PC-3 (cell line): ENCODE results near the gene BMPR1A. TPM values are rescaled to one million over a fixed set of nuclear protein-coding genes. Genes with fewer than 3 reads are reported as not detected.

ENCODE experiments used
- ATAC-seq: fragments of 200-7000 bp; cut with Tn5 transposase; 2 replicates; pipeline ENCODE4 v1.9.1; 2020; ENCODE audit warnings: mild to moderate bottlenecking, moderate library complexity
- BruUV-seq: library from RNA; stranded (reverse); fragments of 400-500 nt; replicated peaks from 2 replicates; lab custom pipeline; 2021; lab: Mats Ljungman, UMichigan
- CTCF ChIA-PET: fragments of 300-600 bp; sonication (Branson Sonifier 250); formaldehyde crosslinking; loops from one replicate; lab custom pipeline; 2022; ENCODE audit warnings: antibody characterized with exemption; lab: Charles Lee
- POLR2A ChIA-PET: fragments of 300-600 bp; sonication (Branson Sonifier 250); formaldehyde crosslinking; loops from one replicate; lab custom pipeline; 2022; ENCODE audit warnings: antibody characterized with exemption; ENCODE audit not compliant: unreplicated experiment; lab: Charles Lee
- DNase-seq: peaks from one replicate; pipeline ENCODE4 v3.0.0-alpha.2; 2015
- H2AFZ ChIP-seq: fragments of 300-600 bp; sonication (generic); 2 replicates; pipeline ENCODE4 v1.6.0; 2016; ENCODE audit warnings: antibody characterized with exemption, low read length
- H3F3A ChIP-seq: fragments of 300-600 bp; sonication (generic); one replicate; pipeline ENCODE4 v1.6.0; 2017; ENCODE audit warnings: antibody characterized with exemption, low read length, control low read depth, mild to moderate bottlenecking; ENCODE audit not compliant: unreplicated experiment
- H3K27ac ChIP-seq: fragments of 300-600 bp; sonication (generic); 2 replicates; pipeline ENCODE4 v1.5.1; 2016; ENCODE audit warnings: mild to moderate bottlenecking, low read length
- H3K27me3 ChIP-seq: fragments of 300-600 bp; sonication (generic); 2 replicates; pipeline ENCODE4 v1.6.1; 2016; ENCODE audit warnings: low read length, mixed read lengths
- H3K36me3 ChIP-seq: fragments of 300-600 bp; sonication (generic); 2 replicates; pipeline ENCODE4 v1.6.1; 2016; ENCODE audit warnings: low read depth, mixed run types, low read length, mixed read lengths
- H3K4me1 ChIP-seq: fragments of 300-600 bp; sonication (generic); 2 replicates; pipeline ENCODE4 v1.5.1; 2016; ENCODE audit warnings: low read length; ENCODE audit not compliant: insufficient read depth
- H3K4me2 ChIP-seq: fragments of 300-600 bp; sonication (generic); 2 replicates; pipeline ENCODE4 v1.6.0; 2016; ENCODE audit warnings: low read length
- H3K4me3 ChIP-seq: fragments of 300-600 bp; sonication (generic); 2 replicates; pipeline ENCODE4 v1.5.1; 2016; ENCODE audit warnings: mild to moderate bottlenecking, low read length, mixed read lengths
- H3K79me2 ChIP-seq: fragments of 300-600 bp; sonication (generic); 2 replicates; pipeline ENCODE4 v1.6.1; 2017; ENCODE audit warnings: low read length, mixed read lengths
- H3K9ac ChIP-seq: fragments of 300-600 bp; sonication (generic); 2 replicates; pipeline ENCODE4 v1.6.0; 2016; ENCODE audit warnings: mild to moderate bottlenecking, low read length
- H3K9me2 ChIP-seq: fragments of 300-600 bp; sonication (generic); replicated peaks from 2 replicates; pipeline ENCODE4 v1.6.1; 2016; ENCODE audit warnings: mixed run types, low read length, mixed read lengths
- H3K9me3 ChIP-seq: fragments of 300-600 bp; sonication (generic); 2 replicates; pipeline ENCODE4 v1.6.1; 2016; ENCODE audit warnings: low read length, mixed read lengths
- H4K20me1 ChIP-seq: fragments of 300-600 bp; sonication (generic); 2 replicates; pipeline ENCODE4 v1.6.1; 2016; ENCODE audit warnings: low read length, mixed read lengths
- CTCF ChIP-seq: fragments of 300-600 bp; sonication (generic); conservative IDR thresholded peaks from 2 replicates; pipeline ENCODE4 v1.5.1; 2017; ENCODE audit warnings: antibody characterized with exemption, low read depth, mild to moderate bottlenecking, low read length
- EZH2 ChIP-seq: fragments of 300-600 bp; sonication (generic); IDR thresholded peaks from one replicate; pipeline ENCODE4 v1.6.1; 2017; ENCODE audit warnings: antibody characterized with exemption, mild to moderate bottlenecking, low read length; ENCODE audit not compliant: unreplicated experiment
- EZH2phosphoT487 ChIP-seq: fragments of 300-600 bp; sonication (generic); IDR thresholded peaks from 2 replicates; pipeline ENCODE4 v1.6.1; 2018; ENCODE audit warnings: mild to moderate bottlenecking, antibody characterized with exemption, low read length, borderline replicate concordance
- intact Hi-C: fragments of 100-400 bp; cut with micrococcal nuclease; formaldehyde crosslinking; loops from 2 replicates; pipeline ENCODE4 v1.9.0; 2023
- total RNA-seq: library from RNA; depleted of rRNA; stranded (reverse); fragments of >200 nt; gene quantifications from 2 replicates; pipeline ENCODE4 v1.2.3, GENCODE V29; 2014

The BMPR1A gene
- total RNA-seq, 1 experiment from 2014 or later: 14.5 TPM

- Histone ChIP-seq H3K4me1 (no peaks in the 10 kb centered on the region), H3K4me3 (no peak overlapping the region), H3K27me3 (no peaks in the 10 kb centered on the region), H2AFZ (no peak overlapping the region), H3K36me3 (peaks cover 20% of the 10 kb centered on the region), H3K79me2 (no peaks in the 10 kb centered on the region), H3K4me2 (no peak overlapping the region), H3K9ac (no peak overlapping the region), H4K20me1 (no peaks in the 10 kb centered on the region), H3K27ac (no peak overlapping the region), H3F3A (no peaks in the 10 kb centered on the region), H3K9me2 (no peaks in the 10 kb centered on the region), H3K9me3 (no peaks in the 10 kb centered on the region)
- TF ChIP-seq EZH2 (no peak), CTCF (no peak), EZH2phosphoT487 (no peak)
- ChIA-PET POLR2A (no interaction called here), CTCF (no interaction called here)
- DNase-seq (no peak), ATAC-seq (no peak)
- intact Hi-C loops: no loop called here
- BruUV-seq: no TSS peak
These were observed 148.2 kb downstream of the BMPR1A start for GRCh38 chr10:86904600-86904999.

DNA sequence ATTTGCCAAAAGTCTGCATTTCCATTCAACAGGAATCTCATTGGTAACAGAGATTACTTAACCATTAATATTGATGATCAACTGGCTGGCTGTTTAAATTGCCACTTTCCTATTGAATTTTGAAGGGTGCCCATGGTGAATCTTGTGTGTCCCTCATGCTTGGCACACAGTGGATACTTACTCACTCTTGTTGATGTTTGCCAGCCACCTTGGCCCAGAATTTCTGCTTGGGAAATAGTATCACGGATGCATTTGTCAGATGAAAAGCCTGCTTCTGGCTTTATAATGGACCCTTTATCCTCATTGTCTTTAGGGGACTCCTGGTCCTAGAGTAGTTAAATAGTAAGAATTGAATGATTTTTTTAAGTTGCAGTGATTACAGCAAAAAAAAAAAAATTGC is 149.0 kb downstream of the BMPR1A start:
- POLR2A ChIA-PET: no interaction called here

More for the DNA sequence above, 149.0 kb downstream of the BMPR1A start:
- no peak overlapping the region for H3K4me2 ChIP-seq
- no peaks in the 10 kb centered on the region for H3K4me1 ChIP-seq
- ATAC-seq (no peak), DNase-seq (no peak)
- intact Hi-C loops: no loop called here
- H3K9me2 ChIP-seq: no peaks in the 10 kb centered on the region
- TF ChIP-seq CTCF (no peak), EZH2 (no peak)
- H3K27ac ChIP-seq: no peak overlapping the region
- no peak overlapping the region for H3K4me3 ChIP-seq
- H2AFZ ChIP-seq: no peak overlapping the region
- peaks cover 20% of the 10 kb centered on the region for H3K36me3 ChIP-seq
- no peaks in the 10 kb centered on the region for H3K27me3 ChIP-seq
- no peak overlapping the region for H3K9ac ChIP-seq
- H3K79me2 ChIP-seq: no peaks in the 10 kb centered on the region
- CTCF ChIA-PET: interaction anchor here (0.7 kb wide), 1 partner anchor 135 kb away, joined by 3 read pairs; no protein-coding TSS in a partner anchor
- BruUV-seq: no TSS peak
- H4K20me1 ChIP-seq: no peaks in the 10 kb centered on the region
- H3F3A ChIP-seq: no peaks in the 10 kb centered on the region
- no peaks in the 10 kb centered on the region for H3K9me3 ChIP-seq
